Neural crest cell (in vitro differentiated cells): ENCODE data around the gene ATF1. TPM values are rescaled to one million over a fixed set of nuclear protein-coding genes. Genes with fewer than 3 reads are reported as not detected.
"Not testable (repeated sequence)": the region's sequence is repeated elsewhere in the genome, so short reads cannot be mapped to it uniquely, and the experiment has no call there.

Experiments used
- DNase-seq: peaks from one replicate; pipeline ENCODE4 v3.0.0; 2021; ENCODE audit warnings: low read depth, mixed read lengths, low spot score
- H3K27ac Mint-ChIP-seq: one replicate; pipeline ENCODE4 v1.8.0; 2021; ENCODE audit warnings: mild to moderate bottlenecking, mixed read lengths; ENCODE audit not compliant: unreplicated experiment
- H3K27me3 Mint-ChIP-seq: 2 replicates; pipeline ENCODE4 v1.8.0; 2021; ENCODE audit warnings: low read depth, mild to moderate bottlenecking, mixed read lengths
- H3K36me3 Mint-ChIP-seq: 2 replicates; pipeline ENCODE4 v1.8.0; 2021; ENCODE audit warnings: low read depth, mild to moderate bottlenecking, mixed read lengths
- H3K4me1 Mint-ChIP-seq: 2 replicates; pipeline ENCODE4 v1.8.0; 2021; ENCODE audit warnings: mixed read lengths
- H3K4me3 Mint-ChIP-seq: one replicate; pipeline ENCODE4 v1.8.0; 2021; ENCODE audit warnings: mild to moderate bottlenecking, mixed read lengths
- H3K9me3 Mint-ChIP-seq: 2 replicates; pipeline ENCODE4 v1.8.0; 2021; ENCODE audit warnings: mixed read lengths
- total RNA-seq: library from RNA; stranded (reverse); gene quantifications from 2 replicates; pipeline ENCODE4 v1.2.1, GENCODE V29; 2021
- TF ChIP-seq, protein P1 (sequence below): fragments of 200-600 bp; sonication (generic); conservative IDR thresholded peaks from 2 replicates; pipeline ENCODE4 v1.5.0; 2021; ENCODE audit warnings: antibody characterized with exemption, mild to moderate bottlenecking

Gene ATF1
- total RNA-seq, 1 donor from 2014 or later: 31.7 TPM

- H3K27me3 Mint-ChIP-seq: no peaks in the 10 kb centered on the region
- no peak overlapping the region for H3K27ac Mint-ChIP-seq
- no peaks in the 10 kb centered on the region for H3K36me3 Mint-ChIP-seq
- peaks cover 10% of the 10 kb centered on the region for H3K4me1 Mint-ChIP-seq
- DNase-seq: no peak
- H3K4me3 Mint-ChIP-seq: no peak overlapping the region
- H3K9me3 Mint-ChIP-seq: no peaks in the 10 kb centered on the region
- TF ChIP-seq, protein P1, sequence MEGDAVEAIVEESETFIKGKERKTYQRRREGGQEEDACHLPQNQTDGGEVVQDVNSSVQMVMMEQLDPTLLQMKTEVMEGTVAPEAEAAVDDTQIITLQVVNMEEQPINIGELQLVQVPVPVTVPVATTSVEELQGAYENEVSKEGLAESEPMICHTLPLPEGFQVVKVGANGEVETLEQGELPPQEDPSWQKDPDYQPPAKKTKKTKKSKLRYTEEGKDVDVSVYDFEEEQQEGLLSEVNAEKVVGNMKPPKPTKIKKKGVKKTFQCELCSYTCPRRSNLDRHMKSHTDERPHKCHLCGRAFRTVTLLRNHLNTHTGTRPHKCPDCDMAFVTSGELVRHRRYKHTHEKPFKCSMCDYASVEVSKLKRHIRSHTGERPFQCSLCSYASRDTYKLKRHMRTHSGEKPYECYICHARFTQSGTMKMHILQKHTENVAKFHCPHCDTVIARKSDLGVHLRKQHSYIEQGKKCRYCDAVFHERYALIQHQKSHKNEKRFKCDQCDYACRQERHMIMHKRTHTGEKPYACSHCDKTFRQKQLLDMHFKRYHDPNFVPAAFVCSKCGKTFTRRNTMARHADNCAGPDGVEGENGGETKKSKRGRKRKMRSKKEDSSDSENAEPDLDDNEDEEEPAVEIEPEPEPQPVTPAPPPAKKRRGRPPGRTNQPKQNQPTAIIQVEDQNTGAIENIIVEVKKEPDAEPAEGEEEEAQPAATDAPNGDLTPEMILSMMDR: peak; percentile 76
These were observed 61.5 kb downstream of the ATF1 start for GRCh38 chr12:50825372-50825838.

- Mint-ChIP-seq H3K27me3 (no peaks in the 10 kb centered on the region), H3K4me3 (no peak overlapping the region), H3K9me3 (peaks cover 14% of the 10 kb centered on the region), H3K4me1 (peaks cover 10% of the 10 kb centered on the region), H3K27ac (no peak overlapping the region), H3K36me3 (peaks cover 7% of the 10 kb centered on the region)
- TF ChIP-seq, protein P1: no peak
- no peak for DNase-seq
These were observed 64.2 kb downstream of the ATF1 start for GRCh38 chr12:50828121-50828520.

DNA sequence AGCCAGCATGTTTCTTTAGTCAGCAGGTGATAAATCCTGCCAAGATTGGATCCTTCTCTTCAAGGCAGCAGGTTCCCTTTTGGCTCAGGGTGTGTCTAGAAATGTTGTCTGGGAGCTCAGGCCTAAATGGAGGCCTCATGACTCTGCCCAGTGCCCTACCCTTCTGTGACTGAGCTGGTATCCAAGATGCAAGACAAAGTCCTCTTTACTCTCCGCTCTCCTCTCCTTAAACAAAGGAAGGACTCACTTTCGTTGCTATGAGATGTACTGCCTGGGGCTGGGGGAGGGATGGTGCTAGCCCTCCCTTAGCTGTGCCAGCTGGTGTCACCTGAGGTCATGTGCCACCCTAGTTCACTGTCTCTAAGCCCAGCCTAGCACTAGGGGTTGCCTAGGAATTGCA lies 65.0 kb downstream of the ATF1 start:
- peak overlapping the region; percentile 64 for H3K27ac Mint-ChIP-seq
- TF ChIP-seq, protein P1: no peak
- peaks cover 11% of the 10 kb centered on the region for H3K36me3 Mint-ChIP-seq
- H3K4me3 Mint-ChIP-seq: no peak overlapping the region
- no peaks in the 10 kb centered on the region for H3K27me3 Mint-ChIP-seq
- no peak for DNase-seq
- H3K4me1 Mint-ChIP-seq: peaks cover 10% of the 10 kb centered on the region
- peaks cover 15% of the 10 kb centered on the region for H3K9me3 Mint-ChIP-seq

DNA sequence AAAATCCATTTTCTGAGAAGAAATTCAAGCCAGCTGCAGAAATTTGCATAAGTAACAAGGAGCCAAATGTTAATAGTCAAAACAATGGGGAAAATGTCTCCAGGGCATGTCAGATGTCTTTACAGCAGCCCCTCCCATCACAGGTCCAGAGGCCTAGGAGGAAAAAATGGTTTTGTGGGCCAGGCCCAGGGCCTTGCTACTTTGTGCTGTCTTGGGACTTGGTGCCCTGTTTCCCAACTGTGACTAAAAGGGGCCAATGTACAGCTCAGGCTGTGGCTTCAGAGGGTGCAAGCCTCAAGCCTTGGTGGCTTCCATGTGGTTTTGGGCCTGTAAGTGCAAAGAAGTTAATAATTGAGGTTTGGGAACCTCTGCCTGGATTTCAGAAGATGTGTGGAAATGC lies 69.9 kb downstream of the ATF1 start:
- not testable (repeated sequence) for H3K4me3 Mint-ChIP-seq, H3K27me3 Mint-ChIP-seq, H3K27ac Mint-ChIP-seq, DNase-seq, H3K4me1 Mint-ChIP-seq
- H3K9me3 Mint-ChIP-seq: peaks cover 24% of the 10 kb centered on the region
- H3K36me3 Mint-ChIP-seq: peaks cover 14% of the 10 kb centered on the region

DNA sequence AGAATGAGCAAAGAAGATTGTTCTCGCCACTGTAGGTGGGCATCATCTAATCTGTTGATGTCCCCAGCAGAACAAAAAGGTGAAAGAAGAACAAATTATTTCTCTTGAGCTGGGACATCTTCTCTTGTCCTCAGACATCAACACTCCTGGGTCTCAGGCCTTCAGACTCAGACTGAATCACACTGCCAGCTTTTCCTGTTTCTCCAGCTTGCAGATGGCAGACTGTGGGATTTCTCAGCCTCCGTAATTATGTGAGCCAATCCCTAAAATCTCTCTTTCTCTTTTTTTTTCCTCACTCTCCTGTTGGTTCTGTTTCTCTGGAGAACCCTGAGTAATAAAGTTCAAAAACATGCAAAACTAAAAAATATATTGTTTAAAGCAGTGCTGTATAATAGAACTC lies 75.1 kb downstream of the ATF1 start:
- H3K4me1 Mint-ChIP-seq: no peaks in the 10 kb centered on the region
- no peak overlapping the region for H3K4me3 Mint-ChIP-seq
- TF ChIP-seq, protein P1: no peak
- H3K9me3 Mint-ChIP-seq: peaks cover 23% of the 10 kb centered on the region
- DNase-seq: no peak
- no peaks in the 10 kb centered on the region for H3K27me3 Mint-ChIP-seq
- H3K36me3 Mint-ChIP-seq: peaks cover 6% of the 10 kb centered on the region
- no peak overlapping the region for H3K27ac Mint-ChIP-seq

DNA sequence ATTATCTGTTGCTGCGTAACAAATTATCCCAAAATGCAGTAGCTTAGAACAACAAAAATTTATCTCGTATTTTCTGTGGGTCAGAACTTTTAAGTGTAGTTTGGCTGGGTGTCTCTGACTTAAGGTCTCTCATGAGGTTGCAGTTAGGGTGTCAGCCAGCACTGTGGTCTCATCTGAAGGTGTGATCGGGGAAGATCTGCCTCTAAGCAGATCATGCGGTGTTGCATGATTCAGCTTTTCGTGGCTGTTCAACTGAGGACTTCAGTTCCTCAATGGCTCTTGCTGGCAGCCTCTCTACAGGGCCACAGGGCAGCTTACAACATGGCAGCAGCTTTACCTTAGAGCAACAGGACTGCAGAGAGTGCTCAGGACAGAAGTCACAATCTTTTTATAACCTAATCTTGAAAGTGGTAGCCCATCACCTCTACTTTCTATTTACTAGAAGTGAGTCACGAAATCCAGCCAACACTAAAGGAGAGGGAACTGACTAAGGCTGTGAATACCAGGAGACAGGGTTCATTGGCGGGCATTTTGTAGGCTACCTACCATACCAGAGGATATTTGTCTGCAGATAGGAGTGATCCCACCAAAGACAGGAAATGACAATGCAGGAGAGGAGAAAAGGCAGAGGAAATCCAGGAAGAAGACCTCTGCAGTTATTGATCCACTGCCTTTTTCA lies 77.0 kb downstream of the ATF1 start:
- Mint-ChIP-seq H3K36me3 (peaks cover 3% of the 10 kb centered on the region), H3K4me1 (no peaks in the 10 kb centered on the region), H3K4me3 (no peak overlapping the region), H3K9me3 (peaks cover 15% of the 10 kb centered on the region), H3K27me3 (no peaks in the 10 kb centered on the region), H3K27ac (no peak overlapping the region)
- DNase-seq: no peak
- TF ChIP-seq, protein P1: no peak
